Kidney (tissue), 14 donors: ENCODE measurements around the gene EBP. TPM values are rescaled to one million over a fixed set of nuclear protein-coding genes. Genes with fewer than 3 reads are reported as not detected.

Experiments used
- DNase-seq, 5 donors: peaks; one replicate each; pipeline ENCODE4 v3.0.0-alpha.2; 2013 to 2020
- FAIRE-seq: peaks from 2 replicates; lab custom pipeline; 2012; peaks lifted over from hg19 to GRCh38; lab: Jason Lieb, UNC
- H3K27ac ChIP-seq, 2 donors: one replicate each; pipeline ENCODE4 v1.7.0; 2013; ENCODE audit warnings: low read depth in 2 of 2, low read length in 2 of 2, inconsistent platforms in 1 of 2
- H3K27me3 ChIP-seq: one replicate; pipeline ENCODE4 v1.7.1; 2013; ENCODE audit warnings: low read length, inconsistent platforms; ENCODE audit not compliant: control insufficient read depth, insufficient read depth
- H3K36me3 ChIP-seq, 3 donors: one replicate each; pipeline versions ENCODE4 v1.7.0 to v1.7.1; 2013; ENCODE audit warnings: low read length in 3 of 3, control low read depth in 1 of 3, inconsistent platforms in 1 of 3; ENCODE audit not compliant: insufficient read depth in 3 of 3, control insufficient read depth in 2 of 3
- H3K4me1 ChIP-seq, 3 donors: one replicate each; pipeline versions ENCODE4 v1.7.0 to v1.7.1; 2013; ENCODE audit warnings: low read length in 3 of 3, inconsistent platforms in 1 of 3, low read depth in 1 of 3; ENCODE audit not compliant: control insufficient read depth in 2 of 3, insufficient read depth in 2 of 3
- H3K4me3 ChIP-seq, 3 donors: one replicate each; pipeline versions ENCODE4 v1.7.0 to v1.8.1; 2013; ENCODE audit warnings: low read length in 3 of 3, control low read depth in 1 of 3, inconsistent platforms in 1 of 3
- H3K9ac ChIP-seq, 3 donors: one replicate each; pipeline versions ENCODE4 v1.7.0 to v1.7.1; 2013; ENCODE audit warnings: low read length in 3 of 3, control low read depth in 1 of 3, inconsistent platforms in 1 of 3
- H3K9me3 ChIP-seq, 3 donors: one replicate each; pipeline versions ENCODE4 v1.7.0 to v1.7.1; 2013; ENCODE audit warnings: low read length in 3 of 3, control low read depth in 1 of 3, inconsistent platforms in 1 of 3; ENCODE audit not compliant: control insufficient read depth in 2 of 3, insufficient read depth in 1 of 3
- CTCF ChIP-seq: IDR thresholded peaks from 3 replicates; pipeline ENCODE4 v1.5.1; 2012; ENCODE audit warnings: mild to moderate bottlenecking, moderate library complexity, borderline replicate concordance; ENCODE audit not compliant: insufficient read depth; ENCODE audit errors: extremely low read depth
- intact Hi-C: fragments of 100-400 bp; cut with DNase I; formaldehyde crosslinking; loops from one replicate; pipeline ENCODE4 v1.11.1; 2022
- polyA plus RNA-seq: library from polyadenylated mRNA; stranded (reverse); fragments of 350-450 nt; fragmentation: Illumina TruSeq; extraction: RNeasy Lipid Tissue Mini Kit (QIAGEN cat#74804); gene quantifications from one replicate; pipeline ENCODE4 v1.2.3, GENCODE V29; 2014; ENCODE audit warnings: low read depth, low replicate concordance; ENCODE audit not compliant: insufficient read depth
- total RNA-seq: library from RNA; stranded (reverse); fragmentation: NEBNext Ultra II Directional; extraction: Animal tissue kit (Norgen Biotek cat#: 25700); gene quantifications from one replicate; pipeline ENCODE4 v1.2.1, GENCODE V29; 2021
- donor health status: control.
- donor health status: control.
- donor health status: control.
- donor health status: control.
- donor health status: control.
- donor health status: DM: yes; HTN: yes; CAD: no.
- donor health status: Normal renal cell carcinoma (clear cell type).

Gene EBP
- total and polyA plus RNA-seq, 2 donors from 2014 or later: 33.8 to 164 TPM

DNA sequence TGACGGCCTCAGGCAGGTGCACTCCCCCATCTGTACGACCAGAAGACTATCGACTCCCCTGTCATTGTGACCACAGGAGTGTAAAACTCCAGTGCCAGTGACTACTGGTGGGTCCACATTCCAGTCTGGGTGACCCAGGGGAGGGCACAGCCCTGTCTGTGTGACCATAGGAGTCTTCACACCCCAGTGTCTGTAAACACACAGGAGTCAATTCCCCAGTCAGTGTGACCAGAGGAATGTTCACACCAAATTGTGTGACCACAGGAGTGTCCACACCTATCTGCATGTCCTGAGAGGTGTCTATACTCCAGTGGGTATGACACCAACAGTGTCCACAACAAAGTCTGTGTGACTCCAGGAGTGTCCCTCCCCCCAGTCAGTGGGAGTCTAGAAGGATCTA, 33.6 kb upstream of the EBP start:
- no peak for TF ChIP-seq CTCF
- H3K4me3 ChIP-seq: no peak overlapping the region
- H3K9me3 ChIP-seq: no peaks in the 10 kb centered on the region
- H3K27me3 ChIP-seq: no peaks in the 10 kb centered on the region
- no peak overlapping the region for H3K27ac ChIP-seq
- DNase-seq (no peak), FAIRE-seq (no peak)
- H3K9ac ChIP-seq: no peak overlapping the region
- intact Hi-C loops: no loop called here
- H3K4me1 ChIP-seq: no peaks in the 10 kb centered on the region
- H3K36me3 ChIP-seq: no peaks in the 10 kb centered on the region

DNA sequence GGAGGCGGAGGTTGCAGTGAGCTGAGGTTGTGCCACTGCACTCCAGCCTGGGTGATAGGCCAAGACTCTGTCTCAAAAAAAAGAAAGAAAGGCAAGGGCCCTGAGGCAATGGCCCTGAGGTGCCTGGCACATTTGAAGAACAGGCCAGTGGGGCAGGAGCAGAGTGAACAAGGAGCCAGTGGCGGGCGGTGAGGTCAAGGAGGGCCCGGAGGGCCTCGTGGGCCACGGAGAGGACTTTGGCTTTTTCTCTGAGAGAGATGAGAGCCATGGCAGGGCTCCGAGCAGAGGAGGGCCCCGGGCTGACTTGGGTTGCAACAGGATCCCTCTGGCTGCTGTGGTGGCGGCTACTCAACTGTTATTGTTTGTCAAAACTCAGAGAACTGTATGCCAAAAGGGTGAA, 32.3 kb upstream of the EBP start:
- Histone ChIP-seq H3K4me1 (no peaks in the 10 kb centered on the region), H3K36me3 (no peaks in the 10 kb centered on the region), H3K9me3 (no peaks in the 10 kb centered on the region), H3K27ac (no peak overlapping the region), H3K27me3 (no peaks in the 10 kb centered on the region), H3K9ac (no peak overlapping the region), H3K4me3 (no peak overlapping the region)
- no peak for TF ChIP-seq CTCF
- DNase-seq (peak in 1 of 5 donors; percentile 38), FAIRE-seq (no peak)
- intact Hi-C loops: no loop called here

DNA sequence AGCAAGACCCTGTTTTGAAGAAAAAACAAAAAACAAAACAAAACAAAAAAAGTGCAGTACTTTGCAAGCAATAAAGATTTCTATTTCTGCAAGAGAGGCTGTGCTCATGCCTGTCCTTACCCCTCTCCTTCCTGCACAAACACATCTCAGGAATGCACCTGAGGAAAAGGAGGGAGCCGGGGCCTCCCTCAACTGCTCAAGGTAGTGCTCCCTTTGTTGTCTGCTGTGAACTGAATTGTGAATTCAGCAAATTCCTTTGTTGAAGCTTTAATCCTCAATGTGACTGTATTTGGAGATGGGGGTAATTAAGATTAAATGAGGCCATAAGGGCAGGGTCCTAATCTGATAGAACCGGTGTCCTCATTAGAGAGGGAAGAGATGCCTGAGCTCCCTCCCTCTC, 31.7 kb upstream of the EBP start:
- Histone ChIP-seq H3K9me3 (no peaks in the 10 kb centered on the region), H3K36me3 (no peaks in the 10 kb centered on the region), H3K27ac (no peak overlapping the region), H3K9ac (no peak overlapping the region), H3K4me1 (no peaks in the 10 kb centered on the region), H3K27me3 (no peaks in the 10 kb centered on the region), H3K4me3 (no peak overlapping the region)
- no peak for TF ChIP-seq CTCF
- no peak for DNase-seq
- FAIRE-seq: no peak
- intact Hi-C loops: no loop called here

GRCh38 chrX:48490661-48491060, 30.9 kb upstream of the EBP start:
- FAIRE-seq: no peak
- H3K4me1 ChIP-seq: no peaks in the 10 kb centered on the region
- no peak for TF ChIP-seq CTCF
- intact Hi-C loops: no loop called here
- no peak overlapping the region for H3K4me3 ChIP-seq
- no peaks in the 10 kb centered on the region for H3K36me3 ChIP-seq
- no peak overlapping the region for H3K9ac ChIP-seq
- no peaks in the 10 kb centered on the region for H3K27me3 ChIP-seq
- H3K27ac ChIP-seq: no peak overlapping the region
- H3K9me3 ChIP-seq: no peaks in the 10 kb centered on the region
- peak in 1 of 5 donors; percentile 9 for DNase-seq
